Retinal pigment epithelial cell (primary cell): ENCODE data around the gene RUSF1.

Experiments
- DNase-seq: peaks from one replicate; pipeline ENCODE4 v3.0.0-alpha.2; 2010; ENCODE audit warnings: low read depth
- H3K4me3 ChIP-seq: 2 replicates; pipeline ENCODE4 v1.5.1; 2011; ENCODE audit warnings: mild to moderate bottlenecking, low read length, control low read depth, moderate library complexity
- TF ChIP-seq, protein P1 (sequence below): conservative IDR thresholded peaks from 2 replicates; pipeline ENCODE4 v1.5.1; 2011; ENCODE audit warnings: low read depth, low read length, control low read depth, inconsistent platforms

RUSF1 gene

DNA sequence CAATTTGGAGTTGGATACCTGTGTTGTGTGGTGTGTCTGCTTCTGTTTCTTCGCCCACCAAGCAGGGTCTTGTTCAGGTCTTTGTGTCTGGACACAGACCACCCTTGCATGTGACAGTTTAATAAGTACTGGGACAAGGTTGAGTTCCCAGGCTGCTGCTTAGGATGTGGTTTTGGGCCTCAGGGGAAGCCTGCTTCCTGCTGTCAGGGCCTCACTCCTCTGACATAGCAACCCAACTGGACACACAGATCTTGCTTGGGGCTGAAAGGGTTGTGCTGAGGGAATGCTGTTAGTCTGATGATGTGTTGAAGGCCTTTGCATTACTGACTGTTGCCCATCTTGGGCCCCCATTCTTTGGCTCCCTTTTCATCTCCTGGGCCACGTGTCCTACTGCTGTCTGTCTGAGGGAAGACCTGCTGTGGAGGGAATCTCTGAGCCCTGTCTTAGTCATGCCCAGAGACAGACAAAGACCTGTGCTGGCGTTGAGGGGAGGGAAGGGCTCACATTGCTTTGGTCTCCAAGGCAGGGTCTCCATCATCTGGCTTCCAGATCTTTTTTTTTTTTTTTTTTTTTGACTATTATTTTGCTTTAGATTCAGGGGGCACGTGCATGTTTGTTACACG is 40.9 kb downstream of the RUSF1 start:
- H3K4me3 ChIP-seq = no peak overlapping the region
- DNase-seq = no peak
- TF ChIP-seq, protein P1, sequence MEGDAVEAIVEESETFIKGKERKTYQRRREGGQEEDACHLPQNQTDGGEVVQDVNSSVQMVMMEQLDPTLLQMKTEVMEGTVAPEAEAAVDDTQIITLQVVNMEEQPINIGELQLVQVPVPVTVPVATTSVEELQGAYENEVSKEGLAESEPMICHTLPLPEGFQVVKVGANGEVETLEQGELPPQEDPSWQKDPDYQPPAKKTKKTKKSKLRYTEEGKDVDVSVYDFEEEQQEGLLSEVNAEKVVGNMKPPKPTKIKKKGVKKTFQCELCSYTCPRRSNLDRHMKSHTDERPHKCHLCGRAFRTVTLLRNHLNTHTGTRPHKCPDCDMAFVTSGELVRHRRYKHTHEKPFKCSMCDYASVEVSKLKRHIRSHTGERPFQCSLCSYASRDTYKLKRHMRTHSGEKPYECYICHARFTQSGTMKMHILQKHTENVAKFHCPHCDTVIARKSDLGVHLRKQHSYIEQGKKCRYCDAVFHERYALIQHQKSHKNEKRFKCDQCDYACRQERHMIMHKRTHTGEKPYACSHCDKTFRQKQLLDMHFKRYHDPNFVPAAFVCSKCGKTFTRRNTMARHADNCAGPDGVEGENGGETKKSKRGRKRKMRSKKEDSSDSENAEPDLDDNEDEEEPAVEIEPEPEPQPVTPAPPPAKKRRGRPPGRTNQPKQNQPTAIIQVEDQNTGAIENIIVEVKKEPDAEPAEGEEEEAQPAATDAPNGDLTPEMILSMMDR = no peak

DNA sequence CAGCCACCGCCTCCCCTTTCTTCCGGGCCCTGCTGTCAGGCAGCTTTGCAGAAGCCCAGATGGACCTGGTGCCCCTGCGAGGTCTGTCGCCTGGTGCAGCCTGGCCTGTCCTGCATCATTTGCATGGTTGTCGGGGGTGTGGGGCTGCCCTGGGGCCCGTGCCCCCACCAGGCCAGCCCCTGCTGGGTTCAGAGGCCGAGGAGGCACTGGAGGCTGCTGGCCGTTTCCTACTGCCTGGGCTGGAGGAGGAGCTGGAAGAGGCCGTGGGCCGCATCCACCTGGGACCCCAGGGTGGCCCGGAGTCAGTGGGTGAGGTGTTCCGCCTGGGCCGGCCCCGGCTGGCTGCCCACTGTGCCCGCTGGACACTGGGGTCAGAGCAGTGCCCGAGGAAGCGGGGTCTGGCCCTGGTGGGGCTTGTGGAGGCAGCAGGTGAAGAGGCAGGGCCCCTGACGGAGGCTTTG is 41.8 kb downstream of the RUSF1 start:
- no peak for DNase-seq
- H3K4me3 ChIP-seq = no peak overlapping the region
- TF ChIP-seq, protein P1 = no peak

DNA sequence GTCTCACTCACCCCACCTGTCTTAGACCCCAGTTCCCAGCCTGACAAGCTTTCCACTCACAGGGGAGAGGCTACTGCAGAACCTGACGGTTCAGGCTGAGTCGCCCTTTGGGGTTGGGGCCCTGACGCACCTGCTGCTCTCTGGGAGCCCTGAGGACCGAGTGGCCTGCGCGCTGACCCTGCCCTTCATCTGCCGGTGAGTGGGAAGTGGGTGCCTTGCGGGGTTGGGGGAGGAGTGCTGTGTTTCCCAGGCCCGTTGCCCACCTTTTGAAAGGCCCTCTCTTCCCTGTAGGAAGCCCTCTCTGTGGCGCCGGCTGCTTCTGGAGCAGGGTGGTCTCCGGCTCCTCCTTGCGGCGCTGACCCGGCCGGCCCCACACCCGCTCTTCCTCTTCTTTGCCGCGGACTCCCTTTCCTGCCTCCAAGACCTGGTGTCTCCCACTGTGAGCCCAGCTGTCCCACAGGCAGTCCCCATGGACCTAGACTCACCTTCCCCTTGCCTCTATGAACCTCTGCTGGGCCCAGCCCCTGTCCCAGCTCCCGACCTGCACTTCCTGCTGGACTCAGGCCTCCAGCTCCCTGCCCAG is 42.3 kb downstream of the RUSF1 start:
- H3K4me3 ChIP-seq = no peak overlapping the region
- TF ChIP-seq, protein P1 = no peak
- DNase-seq = no peak

DNA sequence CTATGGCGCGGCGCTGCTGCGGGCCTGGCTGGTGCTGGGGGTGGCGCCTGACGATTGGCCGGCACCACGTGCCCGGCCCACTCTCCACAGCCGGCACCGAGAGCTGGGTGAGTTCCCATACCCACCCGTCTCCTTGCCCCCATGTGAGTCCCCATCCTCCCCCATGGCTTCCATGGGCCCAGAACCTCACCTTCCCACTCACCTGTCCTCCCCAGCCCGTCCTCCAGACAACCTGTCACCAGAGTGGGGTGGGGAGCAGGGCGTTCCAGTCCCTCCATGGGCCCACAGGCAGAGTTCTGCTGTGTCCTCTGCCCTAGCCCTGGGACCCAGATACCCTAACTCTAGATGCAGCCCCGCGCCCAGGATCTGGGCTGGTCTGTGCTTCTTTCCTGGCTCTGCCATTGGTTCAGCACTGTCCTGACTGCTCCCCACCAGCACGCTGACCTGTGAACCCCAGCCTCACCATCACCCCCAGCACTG is 43.4 kb downstream of the RUSF1 start:
- TF ChIP-seq, protein P1 = no peak
- no peak for DNase-seq
- no peak overlapping the region for H3K4me3 ChIP-seq

DNA sequence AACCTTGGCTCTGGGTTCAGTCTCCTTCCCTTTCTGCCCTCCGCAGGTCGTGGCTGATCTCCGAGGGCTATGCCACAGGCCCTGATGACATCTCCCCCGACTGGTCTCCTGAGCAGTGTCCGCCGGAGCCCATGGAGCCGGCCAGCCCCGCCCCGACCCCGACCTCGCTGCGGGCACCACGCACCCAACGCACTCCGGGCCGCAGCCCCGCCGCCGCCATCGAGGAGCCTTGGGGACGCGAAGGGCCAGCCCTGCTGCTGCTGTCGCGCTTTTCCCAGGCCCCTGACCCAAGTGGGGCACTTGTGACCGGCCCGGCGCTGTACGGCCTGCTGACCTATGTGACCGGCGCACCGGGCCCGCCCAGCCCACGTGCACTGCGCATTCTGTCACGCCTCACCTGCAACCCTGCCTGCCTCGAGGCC is 43.8 kb downstream of the RUSF1 start:
- DNase-seq = no peak
- TF ChIP-seq, protein P1 = no peak
- H3K4me3 ChIP-seq = no peak overlapping the region

DNA sequence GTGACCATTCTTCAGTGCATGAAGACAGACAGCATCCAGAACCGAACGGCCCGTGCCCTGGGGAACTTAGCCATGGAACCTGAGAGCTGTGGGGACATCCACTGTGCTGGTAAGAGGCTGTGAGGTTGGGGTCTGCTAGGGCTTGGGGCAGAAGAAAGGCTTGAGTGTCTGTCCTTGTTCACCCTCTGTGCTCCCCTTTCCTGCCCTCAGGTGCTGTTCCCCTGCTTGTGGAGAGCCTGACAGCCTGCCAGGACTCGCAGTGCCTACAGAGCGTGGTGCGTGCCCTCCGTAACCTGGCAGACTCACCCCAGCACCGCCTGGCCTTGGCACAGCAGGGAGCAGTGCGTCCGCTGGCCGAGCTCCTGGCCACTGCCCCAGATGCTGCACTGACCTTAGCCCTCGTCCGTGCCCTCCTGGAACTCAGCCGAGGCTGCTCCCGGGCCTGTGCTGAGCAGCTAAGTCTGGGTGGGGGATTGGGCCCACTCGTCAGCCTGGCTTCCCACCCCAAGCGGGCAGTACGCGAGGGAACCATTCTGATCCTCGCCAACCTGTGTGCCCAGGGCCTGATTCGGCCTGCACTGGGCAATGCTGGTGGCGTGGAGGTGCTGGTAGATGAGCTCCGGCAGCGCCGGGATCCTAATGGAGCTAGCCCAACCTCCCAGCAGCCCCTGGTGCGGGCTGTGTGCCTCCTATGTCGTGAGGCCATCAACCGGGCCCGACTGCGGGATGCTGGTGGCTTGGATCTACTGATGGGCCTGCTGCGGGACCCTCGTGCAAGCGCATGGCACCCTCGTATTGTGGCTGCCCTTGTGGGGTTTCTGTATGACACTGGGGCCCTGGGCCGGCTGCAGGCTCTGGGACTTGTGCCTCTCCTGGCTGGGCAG is 46.0 kb downstream of the RUSF1 start:
- DNase-seq = no peak
- TF ChIP-seq, protein P1 = no peak
- no peak overlapping the region for H3K4me3 ChIP-seq
